ENCODE data around the gene UBE3A. TPM values are rescaled to one million over a fixed set of nuclear protein-coding genes. Genes with fewer than 3 reads are reported as not detected.

Gene UBE3A
- total RNA-seq, 6 experiments from 2014 or later, result 36.6 to 52.4 (median 44.6) TPM

- no peaks in the 10 kb centered on the region for H3K27me3 ChIP-seq
- TF ChIP-seq CTCF (IDR thresholded peaks at IDR 0.05), result no peak
- no peak for TF ChIP-seq POLR2A (IDR thresholded peaks at IDR 0.05)
- WGBS (ENCODE audit: insufficient coverage, low coverage, low lambda C conversion rate, missing lambda C conversion rate), result 86% methylated on average over 1 of the region's 1 CpG
- ATAC-seq (no peak), DNase-seq (no peak)
- H3K9me3 ChIP-seq, result no peaks in the 10 kb centered on the region
- intact Hi-C loops (cut with DNase I), result no loop called here
- H3K4me3 ChIP-seq, result no peak overlapping the region
- no peak overlapping the region for H3K27ac ChIP-seq
- H3K4me1 ChIP-seq, result no peaks in the 10 kb centered on the region
- peaks cover 0 to 6% (median 0%) of the 10 kb centered on the region in 4 donors for H3K36me3 ChIP-seq
Measured at GRCh38 chr15:25362545-25362944, 76.3 kb downstream of the UBE3A start.

GRCh38 chr15:25347707-25348106, 91.1 kb downstream of the UBE3A start:
- no peaks in the 10 kb centered on the region for H3K27me3 ChIP-seq
- no peak overlapping the region for H3K4me3 ChIP-seq
- DNase-seq (no peak), ATAC-seq (no peak)
- 96% methylated on average over 2 of the region's 2 CpGs for WGBS (ENCODE audit: insufficient coverage, low coverage, low lambda C conversion rate, missing lambda C conversion rate)
- no peaks in the 10 kb centered on the region for H3K9me3 ChIP-seq
- intact Hi-C loops (cut with DNase I), result no loop called here
- peaks cover 0 to 1% (median 0%) of the 10 kb centered on the region in 4 donors for H3K36me3 ChIP-seq
- no peak overlapping the region for H3K27ac ChIP-seq
- no peaks in the 10 kb centered on the region for H3K4me1 ChIP-seq
- TF ChIP-seq CTCF (IDR thresholded peaks at IDR 0.05) (no peak), POLR2A (IDR thresholded peaks at IDR 0.05) (no peak)

- no peaks in the 10 kb centered on the region for H3K36me3 ChIP-seq
- intact Hi-C loops (cut with DNase I), result no loop called here
- H3K9me3 ChIP-seq, result no peaks in the 10 kb centered on the region
- H3K4me3 ChIP-seq, result no peak overlapping the region
- DNase-seq (no peak), ATAC-seq (no peak)
- TF ChIP-seq CTCF (IDR thresholded peaks at IDR 0.05) (no peak), POLR2A (IDR thresholded peaks at IDR 0.05) (no peak)
- no peaks in the 10 kb centered on the region for H3K4me1 ChIP-seq
- H3K27me3 ChIP-seq, result no peaks in the 10 kb centered on the region
- no peak overlapping the region for H3K27ac ChIP-seq
- 98% methylated on average over 3 of the region's 3 CpGs for WGBS (ENCODE audit: insufficient coverage, low coverage, low lambda C conversion rate, missing lambda C conversion rate)
Measured at GRCh38 chr15:25346371-25346770, 92.5 kb downstream of the UBE3A start.

- Histone ChIP-seq H3K27me3 (no peaks in the 10 kb centered on the region), H3K4me3 (no peak overlapping the region), H3K9me3 (no peaks in the 10 kb centered on the region), H3K36me3 (no peaks in the 10 kb centered on the region), H3K27ac (no peak overlapping the region), H3K4me1 (no peaks in the 10 kb centered on the region)
- 75% methylated on average over 2 of the region's 3 CpGs for WGBS (ENCODE audit: insufficient coverage, low coverage, low lambda C conversion rate, missing lambda C conversion rate)
- ATAC-seq (peak; percentile 31 to 56 (median 41)), DNase-seq (no peak)
- TF ChIP-seq POLR2A (IDR thresholded peaks at IDR 0.05) (no peak), CTCF (IDR thresholded peaks at IDR 0.05) (peak in 3 of 4 donors; percentile 8 to 26 (median 13))
- intact Hi-C loops (cut with DNase I), result no loop called here
Measured at GRCh38 chr15:25345943-25346342, 92.9 kb downstream of the UBE3A start.

- no peak overlapping the region for H3K4me3 ChIP-seq
- WGBS (ENCODE audit: insufficient coverage, low coverage, low lambda C conversion rate, missing lambda C conversion rate), result 100% methylated on average over 2 of the region's 3 CpGs
- no peak for TF ChIP-seq POLR2A (IDR thresholded peaks at IDR 0.05)
- no peak for TF ChIP-seq CTCF (IDR thresholded peaks at IDR 0.05)
- ATAC-seq, result no peak
- no peak overlapping the region for H3K27ac ChIP-seq
- peaks cover 0 to 19% (median 8%) of the 10 kb centered on the region in 4 donors for H3K36me3 ChIP-seq
- H3K4me1 ChIP-seq, result no peaks in the 10 kb centered on the region
- intact Hi-C loops (cut with DNase I), result no loop called here
- DNase-seq, result no peak
- H3K27me3 ChIP-seq, result no peaks in the 10 kb centered on the region
- no peaks in the 10 kb centered on the region for H3K9me3 ChIP-seq
Measured at GRCh38 chr15:25342629-25343028, 96.2 kb downstream of the UBE3A start.
